IMR-90 (cell line): ENCODE results near the gene NUP98. TPM values are rescaled to one million over a fixed set of nuclear protein-coding genes. Genes with fewer than 3 reads are reported as not detected.

Source experiments
- ATAC-seq: fragments of 200-7000 bp; cut with Tn5 transposase; 2 replicates; pipeline ENCODE4 v1.9.1; 2020; ENCODE audit warnings: low read depth, mild to moderate bottlenecking, moderate library complexity
- BruUV-seq: library from RNA; stranded (reverse); fragments of 400-500 nt; replicated peaks from 2 replicates; lab custom pipeline; 2021; lab: Mats Ljungman, UMichigan
- CTCF ChIA-PET: fragments of 300-600 bp; formaldehyde crosslinking; extraction: SDS; loops from one replicate; lab custom pipeline; 2021; ENCODE audit warnings: antibody characterized with exemption; lab: Yijun Ruan, JAX
- POLR2A ChIA-PET: fragments of 300-600 bp; sonication (Branson Sonifier 250); formaldehyde crosslinking; loops from one replicate; lab custom pipeline; 2022; ENCODE audit warnings: antibody characterized with exemption; ENCODE audit not compliant: unreplicated experiment; lab: Charles Lee
- DNase-seq: peaks from one replicate; pipeline ENCODE4 v3.0.0; 2013
- H2AFZ ChIP-seq: replicated peaks from 2 replicates; pipeline ENCODE3; 2013; ENCODE audit warnings: low read length, mild to moderate bottlenecking; ENCODE audit not compliant: poor library complexity
- H2AK5ac ChIP-seq: 2 replicates; pipeline ENCODE4 v1.6.1; 2013; ENCODE audit warnings: low read depth, low read length, inconsistent platforms
- H2AK9ac ChIP-seq: replicated peaks from 2 replicates; pipeline ENCODE3; 2013; ENCODE audit warnings: mild to moderate bottlenecking, low read depth, low read length, moderate library complexity; ENCODE audit not compliant: poor library complexity
- H2BK120ac ChIP-seq: 2 replicates; pipeline ENCODE4 v1.6.1; 2013; ENCODE audit warnings: low read depth, low read length, inconsistent platforms
- H2BK15ac ChIP-seq: 3 replicates; pipeline ENCODE4 v1.6.1; 2013; ENCODE audit warnings: low read depth, low read length, inconsistent platforms
- H2BK20ac ChIP-seq: 2 replicates; pipeline ENCODE4 v1.6.1; 2013; ENCODE audit warnings: low read depth, mild to moderate bottlenecking, inconsistent platforms, low read length, moderate library complexity
- H2BK5ac ChIP-seq: 2 replicates; pipeline ENCODE4 v1.6.1; 2013; ENCODE audit warnings: mild to moderate bottlenecking, low read depth, low read length, inconsistent platforms; ENCODE audit not compliant: poor library complexity, severe bottlenecking
- H3K14ac ChIP-seq: replicated peaks from 2 replicates; pipeline ENCODE4 v1.6.1; 2013; ENCODE audit warnings: low read depth, low read length, inconsistent platforms
- H3K18ac ChIP-seq: 2 replicates; pipeline ENCODE4 v1.6.1; 2013; ENCODE audit warnings: low read depth, low read length, control low read depth
- H3K23ac ChIP-seq: 2 replicates; pipeline ENCODE4 v1.6.1; 2013; ENCODE audit warnings: low read depth, low read length, inconsistent platforms
- H3K27ac ChIP-seq: 2 replicates; pipeline ENCODE4 v1.5.1; 2013; ENCODE audit warnings: mild to moderate bottlenecking, control low read depth, low read length; ENCODE audit not compliant: insufficient read depth
- H3K27me3 ChIP-seq: 2 replicates; pipeline ENCODE4 v1.6.1; 2013; ENCODE audit warnings: low read length; ENCODE audit not compliant: control insufficient read depth, insufficient read depth
- H3K36me3 ChIP-seq: 2 replicates; pipeline ENCODE4 v1.6.1; 2013; ENCODE audit warnings: low read length, mixed read lengths; ENCODE audit not compliant: control insufficient read depth, insufficient read depth
- H3K4ac ChIP-seq: 2 replicates; pipeline ENCODE4 v1.6.1; 2013; ENCODE audit warnings: low read depth, low read length, inconsistent platforms
- H3K4me1 ChIP-seq: 2 replicates; pipeline ENCODE4 v1.6.1; 2013; ENCODE audit warnings: low read length, mixed read lengths; ENCODE audit not compliant: control insufficient read depth, insufficient read depth
- H3K4me2 ChIP-seq: 2 replicates; pipeline ENCODE4 v1.6.1; 2013; ENCODE audit warnings: low read depth, mild to moderate bottlenecking, control low read depth, low read length, moderate library complexity
- H3K4me3 ChIP-seq: 2 replicates; pipeline ENCODE4 v1.5.1; 2013; ENCODE audit warnings: low read depth, mild to moderate bottlenecking, control low read depth, low read length, moderate library complexity; ENCODE audit not compliant: insufficient read depth
- H3K56ac ChIP-seq: 2 replicates; pipeline ENCODE4 v1.6.1; 2013; ENCODE audit warnings: low read length, inconsistent platforms; ENCODE audit not compliant: insufficient read depth; ENCODE audit errors: extremely low read depth
- H3K79me1 ChIP-seq, 2 experiments: 2 replicates each; pipeline ENCODE4 v1.6.1; 2013; ENCODE audit warnings: low read length in 2 of 2, inconsistent platforms in 1 of 2, low read depth in 1 of 2
- H3K9ac ChIP-seq: 2 replicates; pipeline ENCODE4 v1.6.1; 2013; ENCODE audit warnings: low read depth, low read length, control low read depth
- H3K9me1 ChIP-seq: 2 replicates; pipeline ENCODE4 v1.6.1; 2013; ENCODE audit warnings: low read length, inconsistent platforms; ENCODE audit not compliant: insufficient read depth
- H3K9me3 ChIP-seq: 2 replicates; pipeline ENCODE4 v1.6.1; 2013; ENCODE audit warnings: low read length; ENCODE audit not compliant: control insufficient read depth, insufficient read depth
- H4K20me1 ChIP-seq: 2 replicates; pipeline ENCODE4 v1.6.1; 2013; ENCODE audit warnings: low read length, inconsistent platforms; ENCODE audit not compliant: insufficient read depth
- H4K5ac ChIP-seq: 2 replicates; pipeline ENCODE4 v1.6.1; 2013; ENCODE audit warnings: mild to moderate bottlenecking, low read depth, low read length, control low read depth
- H4K8ac ChIP-seq, 2 experiments: 2 replicates each; pipeline ENCODE4 v1.6.1; 2013; ENCODE audit warnings: low read depth in 2 of 2, low read length in 2 of 2, control low read depth in 1 of 2, inconsistent platforms in 1 of 2
- H4K91ac ChIP-seq: 2 replicates; pipeline ENCODE4 v1.6.1; 2013; ENCODE audit warnings: low read depth, low read length, inconsistent platforms; ENCODE audit not compliant: insufficient read depth
- CTCF ChIP-seq: conservative IDR thresholded peaks from 2 replicates; pipeline ENCODE4 v1.5.1; 2012; ENCODE audit warnings: mild to moderate bottlenecking, low read depth, low read length, improper control_type of control experiment
- ELK1 ChIP-seq: fragments of 150-350 bp; IDR thresholded peaks from 2 replicates; pipeline ENCODE4 v1.6.1; 2016; ENCODE audit warnings: low read depth, mild to moderate bottlenecking, low read length, moderate library complexity, borderline replicate concordance
- MXI1 ChIP-seq: IDR thresholded peaks from 2 replicates; pipeline ENCODE4 v1.6.1; 2012; ENCODE audit warnings: low read depth, mild to moderate bottlenecking, low read length, moderate library complexity, borderline replicate concordance
- RAD21 ChIP-seq: IDR thresholded peaks from 2 replicates; pipeline ENCODE4 v1.6.1; 2012; ENCODE audit warnings: low read length, improper control_type of control experiment
- USF2 ChIP-seq: fragments of 150-350 bp; IDR thresholded peaks from 2 replicates; pipeline ENCODE4 v1.6.1; 2017; ENCODE audit warnings: mild to moderate bottlenecking, antibody characterized with exemption, low read length, low read depth
- WGBS, 2 experiments: methylation state at CpG; one replicate each; pipeline versions ENCODE4 v1.1.5 to v1.1.7; 2013; ENCODE audit warnings: missing lambda C conversion rate in 2 of 2; ENCODE audit not compliant: insufficient read length in 1 of 2; ENCODE audit errors: extremely low coverage in 2 of 2; 5-methylcytosine and 5-hydroxymethylcytosine counted together
- dilution Hi-C: fragments of 300-500 bp; cut with HindIII; formaldehyde crosslinking; loops from one replicate; pipeline ENCODE4 v1.14.3; 2018; ENCODE audit warnings: low sequenced_read_pairs; ENCODE audit not compliant: unreplicated experiment
- in situ Hi-C: fragments of 300-500 bp; cut with MboI; formaldehyde crosslinking; loops from 3 replicates; pipeline ENCODE4 v1.14.3; 2019; ENCODE audit warnings: low sequenced_read_pairs, inconsistent platforms, mixed read lengths
- intact Hi-C: fragments of 100-400 bp; cut with micrococcal nuclease; formaldehyde crosslinking; loops from 2 replicates; pipeline ENCODE4 v1.10.0; 2022
- polyA plus RNA-seq, 3 experiments: library from polyadenylated mRNA; depleted of rRNA; stranded (reverse); fragments of >200 nt; gene quantifications; 2 replicates each; pipeline ENCODE4 v1.2.3, GENCODE V29; 2012; ENCODE audit warnings: low replicate concordance in 1 of 3
- total RNA-seq: library from RNA; depleted of rRNA; stranded (reverse); fragments of >200 nt; gene quantifications from 2 replicates; pipeline ENCODE4 v1.2.3, GENCODE V29; 2012

NUP98 gene
- total and polyA plus RNA-seq, 2 of the 4 experiments (the other 2 are of a cell fraction) = 103 to 138 TPM

DNA sequence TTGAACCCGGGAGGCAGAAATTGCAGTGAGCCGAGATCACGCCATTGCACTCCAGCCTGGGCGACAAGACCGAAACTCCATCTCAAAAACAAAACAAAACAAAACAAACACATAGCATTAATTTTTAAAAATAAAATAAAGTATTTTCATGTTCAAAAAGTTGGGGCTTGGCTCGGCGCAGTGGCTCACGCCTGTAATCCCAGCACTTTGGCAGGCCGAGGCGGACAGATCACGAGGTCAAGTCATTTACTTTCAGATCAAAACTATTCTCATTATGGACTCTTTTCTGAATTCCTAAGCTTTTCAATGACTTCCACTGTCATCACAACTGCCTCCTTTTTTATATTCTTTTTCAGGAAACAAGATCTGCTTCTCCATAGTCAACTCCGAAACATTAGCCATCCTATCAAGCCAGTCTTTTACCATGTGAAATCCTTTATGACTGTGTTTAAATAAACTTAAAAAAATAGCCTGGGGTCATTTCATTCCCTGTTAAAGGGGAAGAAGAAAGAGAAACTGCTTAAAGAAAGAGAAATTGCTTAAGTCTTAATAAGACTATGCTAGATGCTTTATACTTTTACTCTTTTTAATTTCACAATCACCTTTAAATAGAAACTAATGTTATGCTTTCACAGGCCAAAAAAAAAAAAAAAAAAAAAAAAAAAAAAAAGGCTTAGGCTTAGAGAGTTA is 113.1 kb downstream of the NUP98 start:
- ChIA-PET POLR2A (no interaction called here), CTCF (interaction anchor here (0.6 to 1.3 kb wide), 2 partner anchors 97 to 124 kb away, joined by 3 to 5 read pairs; no protein-coding TSS in a partner anchor)
- Histone ChIP-seq H2BK5ac (no peak overlapping the region), H4K8ac (no peak overlapping the region), H2BK20ac (no peak overlapping the region), H3K9ac (no peak overlapping the region), H2AK5ac (no peak overlapping the region), H3K9me1 (peaks cover 4% of the 10 kb centered on the region), H3K36me3 (peaks cover 61% of the 10 kb centered on the region), H3K9me3 (no peaks in the 10 kb centered on the region), H2BK15ac (no peak overlapping the region), H4K20me1 (0 out of 2 replicates have a peak, but pooled peaks cover 2% of the 10 kb centered on the region), H2BK120ac (no peak overlapping the region), H4K91ac (no peak overlapping the region), H3K27ac (no peak overlapping the region), H3K27me3 (no peaks in the 10 kb centered on the region), H3K56ac (no peak overlapping the region), H3K4me2 (no peak overlapping the region), H3K4me3 (no peak overlapping the region), H3K79me1 (peaks cover 8 to 17% of the 10 kb centered on the region in 2 experiments; a peak in 3 of 4 replicates), H3K4ac (no peak overlapping the region), H3K14ac (no peak overlapping the region), H4K5ac (no peak overlapping the region), H3K4me1 (peaks cover 3% of the 10 kb centered on the region; the same call in 1 of the 2 replicates), H2AFZ (no peak overlapping the region), H2AK9ac (no peak overlapping the region), H3K18ac (no peak overlapping the region), H3K23ac (no peak overlapping the region)
- dilution Hi-C loops (no loop called here), in situ Hi-C loops (no loop called here), intact Hi-C loops (no loop called here)
- no peak for TF ChIP-seq CTCF
- no peak for TF ChIP-seq USF2
- no peak for TF ChIP-seq ELK1
- no peak for TF ChIP-seq MXI1
- no peak for TF ChIP-seq RAD21
- 100% methylated on average over 3 of the region's 12 CpGs; no CpG with 5 or more reads in 1 of the 2 experiments for WGBS, 2 experiments
- BruUV-seq = no TSS peak
- no peak for ATAC-seq
- DNase-seq = no peak
